HG03439 (cell line): ENCODE data around the gene KAZN.

ENCODE experiments used
- ATAC-seq: cut with Tn5 transposase; IDR thresholded peaks from one replicate; pipeline ENCODE4 v1.9.1; 2021; ENCODE audit warnings: mild to moderate bottlenecking, moderate library complexity; ENCODE audit not compliant: unreplicated experiment

The KAZN gene

GRCh38 chr1:15014516-15014915, 416.0 kb downstream of the KAZN start:
- no peak for ATAC-seq

- ATAC-seq, result no peak
Measured at GRCh38 chr1:15016001-15016400, 417.5 kb downstream of the KAZN start.

- no peak for ATAC-seq
Measured at GRCh38 chr1:15016526-15016925, 418.0 kb downstream of the KAZN start.

- ATAC-seq, result no peak
Measured at GRCh38 chr1:15017120-15017519, 418.6 kb downstream of the KAZN start.

- ATAC-seq, result no peak
Measured at GRCh38 chr1:15018767-15019166, 420.3 kb downstream of the KAZN start.

GRCh38 chr1:15020943-15021745, 422.7 kb downstream of the KAZN start:
- no peak for ATAC-seq

- ATAC-seq, result no peak
Measured at GRCh38 chr1:15022048-15022447, 423.6 kb downstream of the KAZN start.

GRCh38 chr1:15023205-15023604, 424.7 kb downstream of the KAZN start:
- no peak for ATAC-seq

GRCh38 chr1:15023976-15024375, 425.5 kb downstream of the KAZN start:
- ATAC-seq, result no peak

GRCh38 chr1:15026117-15026489, 427.6 kb downstream of the KAZN start:
- ATAC-seq, result no peak

GRCh38 chr1:15027515-15027986, 429.1 kb downstream of the KAZN start:
- ATAC-seq, result no peak

GRCh38 chr1:15028102-15028501, 429.6 kb downstream of the KAZN start:
- no peak for ATAC-seq

- ATAC-seq, result no peak
Measured at GRCh38 chr1:15028616-15029015, 430.1 kb downstream of the KAZN start.

- no peak for ATAC-seq
Measured at GRCh38 chr1:15029036-15029435, 430.6 kb downstream of the KAZN start.

- ATAC-seq, result no peak
Measured at GRCh38 chr1:15029786-15030185, 431.3 kb downstream of the KAZN start.

- no peak for ATAC-seq
Measured at GRCh38 chr1:15031251-15031933, 432.9 kb downstream of the KAZN start.

GRCh38 chr1:15033264-15033663, 434.8 kb downstream of the KAZN start:
- ATAC-seq, result no peak

GRCh38 chr1:15034656-15035055, 436.2 kb downstream of the KAZN start:
- ATAC-seq, result no peak

GRCh38 chr1:15035236-15035635, 436.8 kb downstream of the KAZN start:
- ATAC-seq, result no peak

GRCh38 chr1:15036101-15036500, 437.6 kb downstream of the KAZN start:
- ATAC-seq, result no peak

- no peak for ATAC-seq
Measured at GRCh38 chr1:15038232-15039016, 439.9 kb downstream of the KAZN start.
